ENCODE results near the gene KRT81.
"Not testable (repeated sequence)": the region's sequence is repeated elsewhere in the genome, so short reads cannot be mapped to it uniquely, and the experiment has no call there.

KRT81 gene

DNA sequence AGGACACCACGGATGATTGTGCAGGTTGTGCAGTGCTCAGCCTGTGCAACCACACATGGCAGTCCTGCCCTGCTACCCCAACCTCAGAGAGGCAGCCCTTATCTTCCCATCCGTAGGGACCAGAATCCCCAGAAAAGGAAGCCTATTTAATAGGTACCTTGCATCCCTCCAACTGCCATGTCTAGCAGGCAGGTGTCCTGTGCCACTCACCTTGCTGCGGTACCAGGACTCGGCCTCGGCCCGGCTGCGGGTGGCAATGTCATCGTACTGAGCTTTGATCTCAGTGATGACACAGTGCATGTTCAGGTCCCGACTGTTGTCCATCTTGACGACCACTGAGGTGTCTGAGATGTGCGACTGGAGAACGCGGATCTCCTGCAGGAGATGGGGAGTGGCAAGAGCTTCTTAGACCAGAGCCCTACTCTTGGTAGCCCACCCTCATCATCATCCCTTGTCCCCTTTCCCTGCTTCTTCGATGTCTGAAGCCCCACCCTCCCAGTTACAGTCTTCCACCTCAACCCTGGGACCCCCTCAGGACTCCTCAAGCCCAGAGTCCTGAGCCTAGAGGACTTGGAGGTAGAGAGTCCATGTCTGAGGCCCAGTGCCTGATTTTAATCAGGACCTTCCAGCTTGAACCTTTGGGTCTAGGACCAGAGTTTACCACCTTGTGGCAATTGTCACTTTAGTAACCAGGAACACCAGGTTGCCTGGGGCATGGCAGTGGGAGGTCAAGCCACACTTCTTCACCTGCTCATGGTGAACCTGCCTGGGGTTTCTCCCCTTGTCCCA is 37.7 kb downstream of the KRT81 start:
- DNase-seq (ENCODE audit: low spot score): no peak

GRCh38 chr12:52252728-52253343 is 38.5 kb downstream of the KRT81 start:
- no peak for DNase-seq (ENCODE audit: low spot score)

- not testable (repeated sequence) for DNase-seq (ENCODE audit: low spot score)
Observed at GRCh38 chr12:52252175-52252615, 39.1 kb downstream of the KRT81 start.

- DNase-seq (ENCODE audit: low spot score): no peak
Observed at GRCh38 chr12:52251367-52252051, 39.8 kb downstream of the KRT81 start.

- no peak for DNase-seq (ENCODE audit: low spot score)
Observed at GRCh38 chr12:52250048-52250990, 41.0 kb downstream of the KRT81 start.

DNA sequence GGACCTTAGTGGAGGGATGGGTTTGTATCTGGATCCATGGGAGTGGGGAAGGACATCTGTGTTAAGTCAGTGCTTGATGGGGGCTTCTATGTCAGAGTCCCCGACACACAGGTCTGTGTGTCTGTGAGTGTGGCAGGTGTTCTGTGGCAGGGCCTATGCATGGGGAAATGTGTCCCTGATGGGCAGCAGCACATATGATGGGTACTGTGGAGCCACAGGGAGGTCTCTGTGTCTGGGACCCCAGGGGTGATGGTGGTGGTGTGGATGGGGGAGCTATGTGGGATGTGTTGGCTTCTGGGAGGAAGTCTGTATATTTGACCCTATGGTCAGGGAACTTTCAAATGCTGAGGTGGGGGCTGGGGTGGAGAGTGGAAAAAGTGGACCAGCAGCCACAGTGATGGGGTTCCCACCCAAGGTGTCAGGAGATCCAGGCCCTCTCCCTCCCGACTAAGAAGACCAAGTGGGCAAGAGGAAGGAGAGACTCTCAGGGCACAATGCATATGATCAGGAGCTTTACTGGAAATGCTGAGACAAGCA is 41.8 kb downstream of the KRT81 start:
- no peak for DNase-seq (ENCODE audit: low spot score)

DNA sequence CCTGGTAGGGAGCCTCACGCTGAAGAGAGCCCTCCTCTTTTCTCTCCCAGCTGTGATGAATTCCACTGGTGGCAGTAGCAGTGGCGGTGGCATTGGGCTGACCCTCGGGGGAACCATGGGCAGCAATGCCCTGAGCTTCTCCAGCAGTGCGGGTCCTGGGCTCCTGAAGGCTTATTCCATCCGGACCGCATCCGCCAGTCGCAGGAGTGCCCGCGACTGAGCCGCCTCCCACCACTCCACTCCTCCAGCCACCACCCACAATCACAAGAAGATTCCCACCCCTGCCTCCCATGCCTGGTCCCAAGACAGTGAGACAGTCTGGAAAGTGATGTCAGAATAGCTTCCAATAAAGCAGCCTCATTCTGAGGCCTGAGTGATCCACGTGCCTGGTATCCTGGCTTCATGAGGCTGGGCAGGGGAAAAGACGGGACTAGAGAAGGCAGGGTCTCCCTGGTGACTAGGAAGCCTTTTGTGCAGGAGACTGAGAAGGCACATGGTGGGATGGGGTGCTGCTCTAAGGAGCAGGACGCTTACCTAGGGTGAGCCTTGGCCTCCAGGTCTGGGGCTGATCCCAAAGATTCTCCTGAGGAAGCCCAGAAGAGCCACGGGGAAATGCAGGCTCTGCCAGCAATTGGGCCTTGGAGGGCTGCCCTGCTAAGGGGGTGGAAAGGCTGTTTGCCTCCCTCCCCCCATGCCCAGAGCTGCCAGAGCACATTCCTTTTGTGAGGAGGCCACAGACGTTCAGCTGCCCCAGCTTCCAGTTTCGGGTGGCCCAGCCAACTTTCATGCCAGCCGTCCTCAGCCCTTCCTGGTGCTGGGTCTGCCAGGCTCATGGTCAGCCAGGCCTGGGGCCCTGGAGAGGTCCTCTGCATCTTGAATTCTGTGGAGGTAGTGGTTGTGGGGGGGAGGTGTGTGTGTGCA is 42.5 kb downstream of the KRT81 start:
- DNase-seq (ENCODE audit: low spot score): no peak

DNA sequence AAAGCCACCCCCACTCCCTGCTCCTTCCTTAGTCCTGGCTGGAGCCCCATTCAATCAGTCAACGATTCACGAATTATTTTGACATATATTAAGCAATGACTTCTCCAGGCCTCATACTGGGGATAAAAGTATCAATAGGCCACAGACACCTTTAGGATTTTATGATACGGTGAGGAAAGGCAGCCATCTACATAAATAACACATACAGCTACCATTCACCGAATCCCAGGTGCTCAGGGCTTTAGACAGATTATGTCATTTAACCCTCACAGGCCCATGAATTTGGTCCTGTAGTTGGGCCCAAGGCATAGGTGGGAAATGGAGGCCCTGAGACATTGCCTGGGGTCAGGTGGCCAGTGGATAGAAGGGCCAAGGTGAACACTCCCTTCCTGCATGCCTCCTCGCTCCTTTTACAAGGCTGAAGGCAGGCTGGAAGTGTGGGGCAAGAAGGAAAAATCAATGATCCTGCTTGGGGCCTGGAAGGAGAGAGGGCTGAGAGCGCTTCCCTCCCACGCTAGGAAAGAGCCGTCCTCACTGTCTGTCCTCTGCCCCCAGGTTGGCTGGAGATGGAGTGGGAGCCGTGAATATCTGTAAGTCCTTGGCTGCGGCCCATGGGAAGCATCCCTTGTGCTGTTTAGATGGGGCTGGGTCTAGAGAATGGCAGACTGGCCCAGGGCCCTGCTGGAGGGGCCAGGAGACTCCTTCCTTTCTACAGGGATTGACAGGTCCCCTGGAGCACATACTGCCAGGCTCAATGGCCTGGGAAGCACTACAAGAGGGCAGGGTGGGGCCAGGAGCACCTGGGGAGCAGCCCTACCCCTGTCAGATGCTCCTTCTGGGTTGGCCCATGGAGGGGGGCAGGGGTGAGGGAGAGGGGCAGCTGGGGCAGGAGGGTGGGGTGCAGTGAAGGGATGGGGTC is 43.5 kb downstream of the KRT81 start:
- DNase-seq (ENCODE audit: low spot score): no peak

GRCh38 chr12:52246720-52247621 is 44.4 kb downstream of the KRT81 start:
- DNase-seq (ENCODE audit: low spot score): no peak

DNA sequence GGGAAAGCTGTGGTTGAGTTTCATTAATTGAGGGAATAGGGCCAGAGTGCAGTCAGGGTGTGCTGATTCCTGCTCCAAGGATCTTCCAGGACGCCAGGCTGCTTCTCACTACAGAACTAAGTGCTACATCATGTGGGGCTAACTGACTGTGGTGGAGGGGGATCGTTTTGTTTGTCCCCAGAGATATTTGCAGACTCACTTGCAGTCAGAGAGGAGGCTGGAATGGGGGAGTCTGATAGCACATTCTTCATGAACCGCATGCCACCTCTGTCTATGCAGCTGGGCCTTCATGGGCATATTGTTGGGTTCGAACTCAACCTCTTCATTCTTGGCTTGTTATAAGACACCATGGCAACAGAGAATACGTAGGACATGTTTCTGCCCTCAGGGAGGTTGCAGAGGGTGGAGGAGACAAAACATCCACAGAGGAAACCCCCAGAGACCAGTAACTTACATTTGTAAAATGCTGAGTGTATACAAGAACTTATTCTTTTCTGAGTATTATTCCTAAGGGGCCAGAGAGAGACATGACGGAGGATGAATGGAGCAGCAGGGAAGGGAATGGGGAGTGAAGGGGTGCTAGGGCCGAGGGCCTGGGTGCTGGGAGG is 45.3 kb downstream of the KRT81 start:
- DNase-seq (ENCODE audit: low spot score): no peak

DNA sequence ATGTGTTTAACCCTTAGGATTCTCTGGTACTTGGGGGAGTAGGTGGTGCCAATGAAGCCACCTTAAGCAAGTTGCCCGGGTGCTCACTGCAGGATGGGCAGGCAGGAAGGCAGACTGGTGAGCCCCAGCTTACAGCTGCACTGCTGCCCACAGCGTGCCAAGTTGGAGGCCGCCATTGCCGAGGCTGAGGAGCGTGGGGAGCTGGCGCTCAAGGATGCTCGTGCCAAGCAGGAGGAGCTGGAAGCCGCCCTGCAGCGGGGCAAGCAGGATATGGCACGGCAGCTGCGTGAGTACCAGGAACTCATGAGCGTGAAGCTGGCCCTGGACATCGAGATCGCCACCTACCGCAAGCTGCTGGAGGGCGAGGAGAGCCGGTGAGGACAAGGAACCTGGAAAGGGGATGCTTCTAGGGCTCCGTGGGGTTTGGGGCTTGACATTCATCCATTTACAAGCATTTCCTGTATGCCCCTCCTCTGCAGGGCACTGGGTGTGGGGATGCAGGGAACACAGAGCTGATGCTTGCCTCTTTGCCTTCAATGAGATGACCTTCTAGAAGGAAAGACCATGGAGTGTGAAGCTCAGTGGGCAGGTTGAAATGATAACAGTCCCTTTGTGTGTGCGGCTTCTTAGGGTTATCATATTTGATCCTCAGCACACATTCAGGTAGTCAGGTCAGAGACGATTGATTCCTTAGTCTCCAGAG is 45.9 kb downstream of the KRT81 start:
- no peak for DNase-seq (ENCODE audit: low spot score)

DNA sequence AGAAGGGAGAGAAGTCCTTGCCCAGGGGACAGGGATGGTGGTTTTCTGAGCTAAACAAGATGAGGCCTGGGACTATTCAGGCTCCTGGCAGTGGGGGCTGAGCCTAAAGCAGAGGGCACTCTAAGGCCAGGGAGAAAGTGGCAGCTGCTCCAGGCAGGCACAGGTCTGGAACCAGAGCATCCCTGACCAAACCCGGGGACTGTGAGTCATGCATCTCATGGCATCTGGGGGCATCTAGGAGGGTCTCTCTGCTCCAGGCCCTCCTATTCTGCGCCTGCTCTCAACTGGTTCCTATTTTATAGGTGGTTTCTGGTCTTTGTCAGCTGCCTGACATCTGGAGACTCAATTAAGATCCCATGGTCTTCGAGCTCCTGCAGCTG is 46.7 kb downstream of the KRT81 start:
- DNase-seq (ENCODE audit: low spot score): no peak

DNA sequence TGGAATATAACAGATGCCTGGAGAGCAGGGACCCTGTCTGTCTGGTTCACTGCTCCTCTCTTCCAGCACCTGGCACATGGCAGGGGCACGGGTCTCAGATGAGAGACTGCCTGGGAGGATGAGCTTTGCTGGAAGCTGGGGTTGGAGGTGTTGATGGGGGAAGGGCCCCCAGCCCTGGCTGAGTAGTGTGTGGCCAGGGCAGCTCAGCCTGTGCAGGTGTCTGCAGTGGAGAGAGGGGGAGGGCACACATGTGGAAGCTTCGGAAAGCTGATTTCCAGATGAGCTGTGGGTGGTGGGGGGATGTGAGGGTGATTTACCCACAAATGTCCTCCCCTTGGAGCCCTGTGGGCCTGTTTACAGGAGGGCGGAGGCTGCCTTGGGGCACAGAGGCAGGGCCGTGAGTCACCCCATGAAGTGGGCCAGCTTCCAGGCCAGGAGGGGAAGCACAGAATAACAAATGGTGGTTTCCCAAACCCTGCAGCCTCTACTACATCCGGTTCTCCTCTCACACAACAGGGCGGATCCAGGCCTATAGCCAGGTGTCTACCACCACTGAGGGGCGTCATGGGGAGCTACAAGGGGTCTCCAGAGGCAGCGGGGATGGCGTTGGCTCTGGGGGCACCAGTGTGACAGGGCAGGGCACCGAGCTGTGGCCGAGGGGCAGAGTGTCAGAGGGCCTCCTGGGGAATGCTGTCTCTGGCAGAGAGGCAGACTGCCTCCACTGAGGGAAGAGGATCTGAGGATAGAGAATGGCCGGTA is 47.3 kb downstream of the KRT81 start:
- DNase-seq (ENCODE audit: low spot score): no peak

GRCh38 chr12:52243259-52243855 is 48.0 kb downstream of the KRT81 start:
- no peak for DNase-seq (ENCODE audit: low spot score)

DNA sequence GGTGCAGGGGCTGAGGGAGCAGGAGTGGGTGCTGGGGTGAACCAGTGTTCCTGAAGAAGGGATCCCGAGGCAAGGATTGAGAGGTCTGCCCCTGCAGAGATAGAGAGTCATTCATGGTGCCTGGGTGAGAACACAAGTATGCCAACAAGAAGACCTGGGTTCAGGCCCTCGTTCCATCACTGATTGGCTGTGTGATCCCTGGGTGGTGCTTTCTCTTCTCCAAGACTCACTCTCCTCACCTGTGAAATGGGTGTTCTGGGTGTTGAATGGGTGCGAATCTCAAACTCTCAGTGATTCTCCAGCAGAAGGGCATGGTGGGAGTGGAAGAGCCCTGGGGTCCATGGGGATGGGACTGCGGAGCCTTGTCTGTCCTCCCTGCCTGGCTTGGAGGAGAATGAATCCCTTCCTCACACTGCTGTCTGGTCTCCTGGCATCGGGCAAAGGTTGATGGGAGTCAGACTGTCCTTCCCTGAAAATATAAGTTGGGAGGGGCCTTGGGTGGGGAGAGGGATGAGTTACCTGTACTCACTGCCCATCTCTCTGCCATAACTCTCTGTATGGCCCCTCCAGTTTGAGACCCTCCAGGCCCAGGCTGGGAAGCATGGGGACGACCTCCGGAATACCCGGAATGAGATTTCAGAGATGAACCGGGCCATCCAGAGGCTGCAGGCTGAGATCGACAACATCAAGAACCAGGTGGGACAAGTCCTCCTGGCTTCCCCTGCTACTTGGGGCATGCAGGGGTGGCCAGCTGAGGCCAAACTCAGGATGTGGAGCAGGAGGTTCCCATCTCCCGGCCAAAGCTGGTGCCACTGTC is 48.7 kb downstream of the KRT81 start:
- DNase-seq (ENCODE audit: low spot score): no peak
